Measurements from ENCODE around the gene ARHGAP26.

The ARHGAP26 gene

GRCh38 chr5:143133721-143134120 is 363.5 kb downstream of the ARHGAP26 start:
- DNase-seq: no peak

- DNase-seq: no peak
Observed at GRCh38 chr5:143134269-143134668, 364.1 kb downstream of the ARHGAP26 start.

GRCh38 chr5:143134900-143135299 is 364.7 kb downstream of the ARHGAP26 start:
- no peak for DNase-seq

GRCh38 chr5:143135832-143136551 is 365.8 kb downstream of the ARHGAP26 start:
- DNase-seq: no peak

- no peak for DNase-seq
Observed at GRCh38 chr5:143138839-143139238, 368.7 kb downstream of the ARHGAP26 start.

GRCh38 chr5:143139585-143139984 is 369.4 kb downstream of the ARHGAP26 start:
- DNase-seq: no peak

GRCh38 chr5:143140492-143141203 is 370.5 kb downstream of the ARHGAP26 start:
- DNase-seq: no peak

GRCh38 chr5:143141652-143142051 is 371.5 kb downstream of the ARHGAP26 start:
- no peak for DNase-seq

- no peak for DNase-seq
Observed at GRCh38 chr5:143142596-143143435, 372.6 kb downstream of the ARHGAP26 start.

GRCh38 chr5:143143973-143144372 is 373.8 kb downstream of the ARHGAP26 start:
- no peak for DNase-seq

GRCh38 chr5:143145243-143146160 is 375.3 kb downstream of the ARHGAP26 start:
- DNase-seq: no peak

- no peak for DNase-seq
Observed at GRCh38 chr5:143146161-143146560, 376.0 kb downstream of the ARHGAP26 start.

GRCh38 chr5:143147383-143147782 is 377.2 kb downstream of the ARHGAP26 start:
- DNase-seq: no peak

- DNase-seq: no peak
Observed at GRCh38 chr5:143147902-143148301, 377.7 kb downstream of the ARHGAP26 start.

- DNase-seq: no peak
Observed at GRCh38 chr5:143148771-143149170, 378.6 kb downstream of the ARHGAP26 start.

GRCh38 chr5:143149759-143150158 is 379.6 kb downstream of the ARHGAP26 start:
- no peak for DNase-seq

- no peak for DNase-seq
Observed at GRCh38 chr5:143151056-143151700, 381.0 kb downstream of the ARHGAP26 start.

GRCh38 chr5:143152445-143152844 is 382.3 kb downstream of the ARHGAP26 start:
- DNase-seq: no peak

- no peak for DNase-seq
Observed at GRCh38 chr5:143153332-143154119, 383.3 kb downstream of the ARHGAP26 start.

- no peak for DNase-seq
Observed at GRCh38 chr5:143154510-143155370, 384.6 kb downstream of the ARHGAP26 start.

Data from NCI-H1048 (cell line).